Activated CD4-positive, alpha-beta T cell treated with anti-CD3 and anti-CD28 coated beads, Interleukin-2, amount 50 U/mL, for 1 hour (primary cell): ENCODE measurements around the gene BTBD2.
"Not testable (repeated sequence)": the region's sequence is repeated elsewhere in the genome, so short reads cannot be mapped to it uniquely, and the experiment has no call there.

Source experiments
- DNase-seq: peaks from one replicate; pipeline ENCODE4 v3.0.0-alpha.2; 2020

BTBD2 gene

DNA sequence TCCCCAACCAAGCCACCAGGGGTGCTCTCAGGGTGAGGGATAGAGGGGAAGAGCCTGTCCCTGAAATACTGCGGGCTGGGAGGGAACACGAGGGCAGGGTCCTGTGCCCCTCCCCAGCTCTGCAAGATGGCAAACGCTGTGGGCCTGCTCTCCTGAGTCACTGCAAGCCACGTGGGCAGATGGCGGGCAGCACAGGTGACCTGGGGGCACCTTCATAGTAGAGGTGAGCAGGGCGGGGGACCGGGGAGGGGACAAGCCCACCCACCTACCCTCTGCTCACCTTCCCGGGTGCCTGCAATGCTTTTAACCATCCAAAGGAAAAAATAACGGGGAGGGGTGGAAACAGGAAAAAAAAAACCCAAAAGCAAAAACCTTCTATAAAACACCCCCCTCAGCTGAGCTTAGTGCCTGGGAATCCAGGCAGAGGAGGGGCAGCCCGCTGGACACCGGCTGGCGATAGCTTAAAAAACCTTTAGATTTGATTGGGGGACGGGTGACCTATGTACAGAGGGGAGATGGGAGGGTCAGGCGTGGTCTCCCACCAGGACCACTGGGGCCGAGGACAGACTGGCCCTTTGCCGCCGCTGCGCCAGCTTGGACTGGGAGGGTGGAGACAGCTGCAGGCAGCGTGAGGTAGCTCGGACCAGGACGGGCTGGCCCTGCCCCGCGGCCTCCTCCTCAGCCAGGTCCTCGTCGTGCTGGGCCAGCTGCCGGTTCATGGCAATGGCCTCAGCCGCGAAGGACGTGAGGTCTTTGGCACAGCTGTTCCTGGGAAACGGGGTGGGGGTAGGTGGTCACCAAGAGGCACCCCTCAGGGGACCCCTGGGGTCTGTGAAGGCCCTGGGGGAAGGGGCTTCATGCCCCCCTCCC, 23.8 kb upstream of the BTBD2 start:
- DNase-seq = no peak

DNA sequence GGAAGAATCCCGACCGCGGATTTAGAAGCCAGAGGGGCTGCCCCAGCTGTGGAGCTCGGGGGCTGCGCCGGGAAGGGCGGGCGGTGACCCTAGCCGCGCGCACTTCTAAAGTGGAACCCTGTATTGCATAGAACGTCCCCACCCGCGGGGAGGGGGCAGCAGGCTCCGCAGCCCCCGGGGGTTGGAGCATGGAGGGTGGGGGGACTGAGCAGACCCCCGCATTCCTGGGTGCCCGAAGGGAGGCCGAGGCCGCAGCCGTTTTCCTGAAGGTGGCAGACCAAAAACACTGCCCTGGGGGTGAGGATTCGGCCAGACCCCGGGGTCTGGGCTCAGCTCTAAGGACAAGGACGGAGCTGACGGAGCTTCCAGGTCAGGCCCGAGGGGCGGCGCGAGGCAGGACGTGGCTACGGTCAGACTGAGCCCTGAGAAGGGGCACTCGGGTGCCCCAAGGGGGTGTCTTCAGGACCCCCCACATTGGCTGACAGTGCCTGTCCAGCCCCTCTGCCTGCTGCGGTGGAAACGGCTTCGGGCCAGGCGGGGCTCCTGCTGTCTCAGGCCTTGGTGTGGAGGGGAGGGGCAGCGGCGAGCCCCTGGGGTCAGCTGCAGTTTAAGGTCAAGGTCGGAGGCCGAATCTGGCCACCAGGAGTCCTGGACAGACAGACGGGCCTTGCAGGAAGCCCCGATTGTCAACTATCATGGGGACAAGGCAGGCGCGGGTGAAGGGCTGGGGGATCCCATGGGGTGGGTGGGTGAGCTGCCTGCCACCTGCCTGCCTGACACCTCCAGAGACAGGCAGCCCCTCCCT, 23.0 kb upstream of the BTBD2 start:
- no peak for DNase-seq

DNA sequence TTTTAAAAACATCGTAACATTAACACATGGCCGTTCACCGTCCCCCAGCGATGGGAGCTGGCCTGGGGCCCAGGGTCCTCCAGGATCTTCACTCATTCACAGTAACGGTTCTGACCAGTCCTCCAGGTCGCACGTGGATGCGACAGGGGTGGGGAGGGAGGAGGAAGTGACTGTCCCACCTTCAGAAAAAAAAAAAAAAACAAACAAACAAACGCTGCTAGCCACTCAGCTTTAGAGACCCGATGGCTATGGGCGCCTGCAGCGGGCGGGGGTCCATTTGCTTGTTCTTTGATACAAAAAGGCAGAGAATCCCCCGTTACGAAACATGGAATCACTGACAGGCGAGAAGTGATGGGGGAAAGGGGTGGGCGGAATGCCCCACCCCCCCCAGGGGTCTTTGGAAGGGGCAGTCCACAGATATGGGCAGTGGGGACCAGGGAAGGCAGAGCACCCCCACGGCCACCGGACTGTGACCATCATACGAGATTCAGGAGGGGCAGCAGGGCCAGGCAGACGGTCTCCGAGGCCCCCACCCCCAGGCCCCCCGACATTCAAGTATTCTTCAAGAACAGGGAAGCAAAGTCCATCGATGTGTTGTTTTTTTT, 22.2 kb upstream of the BTBD2 start:
- no peak for DNase-seq

DNA sequence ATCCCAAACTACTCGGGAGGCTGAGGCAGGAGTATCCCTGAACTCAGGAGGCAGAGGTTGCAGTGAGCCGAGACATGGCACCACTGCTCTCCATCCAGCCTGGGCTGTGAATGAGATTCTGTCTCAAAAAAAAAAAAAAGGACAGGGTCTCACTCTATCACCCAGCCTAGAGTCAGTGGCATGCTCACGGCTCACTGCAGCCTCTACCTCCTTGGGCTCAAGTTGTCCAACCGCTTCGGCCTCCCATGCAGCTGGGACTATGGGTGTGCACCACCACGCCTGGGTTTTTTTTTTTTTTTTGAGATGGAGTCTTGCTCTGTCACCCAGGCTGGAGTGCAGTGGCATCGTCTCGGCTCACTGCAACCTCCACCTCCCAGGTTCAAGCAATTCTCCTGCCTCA, 20.9 kb upstream of the BTBD2 start:
- no peak for DNase-seq

DNA sequence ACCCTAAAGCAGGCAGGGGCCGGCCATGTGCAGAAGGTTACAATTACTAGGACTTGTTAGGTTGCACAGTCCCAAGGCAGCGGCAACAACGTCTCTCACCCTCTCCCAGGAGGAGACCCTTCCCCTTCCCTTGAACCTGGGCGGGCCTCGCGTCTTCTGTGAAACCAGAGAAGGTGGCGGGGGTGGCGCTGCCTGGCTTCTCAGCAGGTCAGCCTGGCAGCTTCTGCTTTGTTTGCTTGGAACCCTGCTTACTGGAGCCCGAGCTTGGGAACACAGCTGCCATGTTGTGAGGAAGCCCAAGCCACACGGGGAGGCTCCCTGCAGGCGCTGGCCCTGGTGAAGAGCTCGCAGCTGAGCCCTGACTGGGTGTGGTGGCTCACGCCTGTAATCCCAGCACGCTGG, 20.1 kb upstream of the BTBD2 start:
- DNase-seq = no peak

DNA sequence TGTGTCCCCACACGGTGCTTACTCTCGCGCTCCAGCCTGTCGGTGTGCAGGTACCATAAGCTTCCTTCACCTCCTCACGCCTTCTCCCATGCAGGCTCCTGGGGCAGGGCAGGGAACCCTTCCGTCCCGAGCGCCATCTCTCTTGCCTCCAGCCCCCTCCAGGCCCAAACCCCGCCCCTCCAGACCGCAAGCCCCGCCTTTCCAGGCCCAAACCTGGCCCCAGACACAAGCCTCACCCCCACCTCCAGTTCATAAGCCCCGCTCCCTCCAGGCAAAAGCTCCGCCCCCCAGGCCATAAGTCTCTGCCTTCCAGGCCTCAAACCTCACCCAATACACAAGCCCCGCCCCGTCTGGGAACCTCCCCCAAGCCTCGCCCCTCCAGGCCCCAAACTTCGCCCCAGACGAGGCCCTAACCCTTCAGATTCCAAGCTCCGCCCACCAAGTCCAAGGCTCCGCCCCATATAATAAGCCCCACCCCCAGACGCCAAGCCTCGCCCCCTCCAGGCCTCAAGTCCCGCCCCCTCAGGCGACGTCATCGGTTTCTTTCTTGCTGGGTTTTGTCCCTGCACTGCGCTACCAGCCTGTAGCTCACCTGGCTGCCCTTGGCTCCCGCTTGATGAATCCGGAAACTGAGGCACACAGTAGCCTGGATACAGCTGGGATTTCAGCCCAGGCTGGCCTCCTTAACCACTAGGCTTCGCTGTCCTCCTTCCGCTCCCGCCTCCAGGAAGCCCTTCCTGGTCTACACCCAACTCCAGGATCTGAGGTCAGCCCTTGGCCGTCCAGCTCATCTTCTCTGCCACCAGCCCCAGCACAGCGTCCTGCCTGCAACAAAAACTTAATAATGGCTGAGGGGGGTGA, 19.4 kb upstream of the BTBD2 start:
- peak; percentile 70 for DNase-seq

DNA sequence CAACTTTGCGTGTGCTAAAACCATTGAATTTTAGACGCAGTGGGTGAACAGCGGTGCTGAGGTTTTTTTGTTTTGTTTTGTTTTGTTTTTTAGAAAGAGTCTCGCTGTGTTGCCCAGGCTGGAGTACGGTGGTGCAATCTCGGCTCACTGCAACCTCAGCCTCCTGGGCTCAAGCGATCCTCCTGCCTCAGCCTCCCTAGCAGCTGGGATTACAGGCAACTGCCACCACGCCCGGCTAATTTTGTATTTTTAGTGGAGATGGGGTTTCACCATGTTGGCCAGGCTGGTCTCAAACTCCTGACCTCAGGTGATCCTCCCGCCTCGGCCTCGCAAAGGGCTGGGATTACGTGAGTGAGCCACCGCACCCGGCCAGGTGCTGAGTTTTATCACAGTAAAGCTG, 18.7 kb upstream of the BTBD2 start:
- not testable (repeated sequence) for DNase-seq

DNA sequence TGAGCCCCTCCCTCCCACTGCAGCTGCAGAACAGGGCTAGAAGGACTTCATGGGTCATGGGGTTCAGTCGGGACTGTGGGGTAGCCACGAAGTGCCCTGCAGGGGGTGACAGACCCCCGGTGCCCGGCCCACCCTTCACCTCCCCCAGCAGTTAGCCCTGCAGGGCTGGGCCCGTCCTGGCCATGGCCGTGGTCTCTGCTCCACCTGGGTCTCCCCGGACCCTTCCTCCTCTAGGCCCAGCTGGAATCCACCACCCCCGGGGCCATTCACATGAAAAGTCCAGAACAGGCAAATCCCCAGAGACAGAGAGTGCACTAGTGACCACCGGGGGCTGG, 18.3 kb upstream of the BTBD2 start:
- no peak for DNase-seq

DNA sequence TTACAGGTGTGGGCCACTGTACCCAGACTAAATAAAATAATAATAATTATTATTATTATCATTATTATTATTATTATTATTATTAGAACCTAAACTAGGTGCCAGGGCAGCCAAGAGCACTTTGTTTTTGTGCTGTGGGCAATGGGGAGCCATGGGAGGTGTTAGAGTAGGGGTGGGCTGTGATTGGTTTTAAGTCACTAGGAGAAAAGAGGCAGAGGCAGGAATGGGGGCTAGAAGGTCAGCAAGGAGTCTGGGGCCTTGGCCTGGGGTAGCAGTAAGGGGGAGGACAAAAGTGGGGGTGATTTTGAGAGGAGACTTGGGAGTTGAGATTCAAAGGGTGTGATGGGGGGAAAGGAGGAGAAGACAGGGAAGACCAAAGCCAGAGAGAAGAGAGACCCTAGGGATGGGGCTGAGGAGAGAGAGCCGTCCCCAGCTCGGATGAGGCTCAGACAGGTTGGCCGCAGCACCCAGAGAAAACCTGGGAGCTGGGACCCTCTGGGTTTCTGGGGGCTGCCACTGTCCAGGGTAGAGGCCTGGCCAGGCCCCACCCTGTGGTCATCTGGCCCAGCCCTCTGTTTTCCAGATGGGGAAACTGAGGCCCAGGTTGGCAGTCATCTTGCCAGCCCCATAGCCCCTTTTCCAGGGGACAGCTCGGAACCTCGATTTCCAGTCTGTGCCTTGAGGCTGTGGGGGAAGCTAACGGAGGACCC, 17.8 kb upstream of the BTBD2 start:
- DNase-seq = no peak

DNA sequence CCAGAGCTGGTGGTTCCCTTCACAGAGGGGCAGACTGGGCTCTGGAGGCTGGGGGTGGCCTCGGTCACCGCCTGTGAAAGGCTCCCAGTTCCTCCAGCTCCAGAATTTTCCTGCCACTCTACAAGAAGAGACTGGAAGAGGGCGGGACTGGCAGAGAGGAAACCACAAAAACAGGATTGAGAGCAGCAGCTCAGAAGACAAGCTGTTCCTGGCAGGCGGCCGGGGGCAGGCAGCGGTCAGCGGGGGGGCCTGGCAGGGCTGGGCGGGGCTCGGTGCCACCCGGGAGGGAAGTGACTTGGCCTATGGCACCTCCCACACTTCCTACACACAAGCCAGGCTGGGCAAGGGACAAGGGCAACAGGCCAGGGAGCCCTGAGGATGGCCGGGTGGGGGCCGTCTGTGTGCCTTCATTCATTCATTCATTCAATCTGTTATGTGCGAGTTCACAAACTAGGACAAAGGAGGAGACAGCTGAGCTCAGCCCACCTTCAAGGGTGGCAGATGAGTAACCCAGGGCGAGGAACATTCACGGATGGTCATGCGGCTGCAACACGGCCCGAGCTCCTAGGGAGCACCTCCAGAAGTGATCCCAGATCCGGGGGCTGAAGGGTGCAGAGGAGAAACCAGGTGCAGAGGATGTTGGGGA, 16.9 kb upstream of the BTBD2 start:
- no peak for DNase-seq

DNA sequence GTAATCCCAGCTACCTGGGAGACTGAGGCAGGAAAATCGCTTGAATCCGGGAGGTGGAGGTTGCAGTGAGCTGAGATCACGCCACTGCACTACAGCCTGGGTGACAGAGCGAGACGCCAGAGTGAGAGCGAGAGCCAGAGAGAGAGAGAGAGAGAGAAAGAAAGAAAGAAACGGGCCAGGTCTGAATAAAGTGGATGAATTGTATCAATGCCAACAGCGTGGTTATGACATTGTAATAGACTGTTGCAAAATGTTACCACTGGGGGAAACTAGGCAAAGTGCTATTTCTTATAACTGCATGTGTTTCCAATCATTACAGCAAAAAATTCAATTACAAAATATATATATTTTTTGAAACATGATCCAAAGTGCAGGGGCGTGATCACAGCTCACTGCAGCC, 11.8 kb upstream of the BTBD2 start:
- DNase-seq = no peak

DNA sequence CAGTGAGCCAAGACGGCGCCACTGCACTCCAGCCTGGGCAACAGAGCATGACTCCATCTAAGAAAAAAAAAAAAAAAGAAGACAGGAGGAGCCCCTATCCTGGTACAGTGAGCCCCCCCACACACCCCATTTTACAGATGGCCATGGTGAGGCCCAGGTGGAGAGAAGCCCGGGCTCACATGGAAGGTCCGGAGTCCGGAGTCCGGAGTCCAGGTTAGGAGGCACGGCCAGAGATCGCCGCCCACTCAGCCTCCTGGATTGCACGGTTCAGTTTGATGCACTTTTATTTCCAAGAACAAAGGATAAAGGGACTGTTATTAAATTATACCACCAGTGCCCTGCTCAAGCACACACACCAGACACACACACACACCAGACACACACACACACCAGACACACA, 11.3 kb upstream of the BTBD2 start:
- DNase-seq = no peak

DNA sequence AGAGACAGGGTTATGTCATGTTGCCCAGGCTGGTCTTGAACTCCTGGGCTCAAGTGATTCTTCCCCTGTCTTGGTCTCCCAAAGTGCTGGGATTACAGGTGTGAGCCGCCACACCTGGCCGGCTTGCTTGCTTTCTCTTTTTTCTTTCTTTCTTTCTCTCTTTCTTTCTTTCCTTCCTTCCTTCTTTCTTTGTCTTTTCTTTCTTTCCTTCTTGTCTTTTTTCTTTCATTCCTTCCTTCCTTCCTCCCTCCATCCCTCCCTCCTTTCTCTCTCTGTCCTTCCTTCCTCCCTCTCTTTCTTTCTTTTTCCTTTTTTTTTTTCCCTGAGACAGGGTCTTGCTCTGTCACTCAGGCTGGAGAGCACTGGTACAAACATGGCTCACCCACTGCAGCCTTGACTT, 6.8 kb upstream of the BTBD2 start:
- DNase-seq = no peak

DNA sequence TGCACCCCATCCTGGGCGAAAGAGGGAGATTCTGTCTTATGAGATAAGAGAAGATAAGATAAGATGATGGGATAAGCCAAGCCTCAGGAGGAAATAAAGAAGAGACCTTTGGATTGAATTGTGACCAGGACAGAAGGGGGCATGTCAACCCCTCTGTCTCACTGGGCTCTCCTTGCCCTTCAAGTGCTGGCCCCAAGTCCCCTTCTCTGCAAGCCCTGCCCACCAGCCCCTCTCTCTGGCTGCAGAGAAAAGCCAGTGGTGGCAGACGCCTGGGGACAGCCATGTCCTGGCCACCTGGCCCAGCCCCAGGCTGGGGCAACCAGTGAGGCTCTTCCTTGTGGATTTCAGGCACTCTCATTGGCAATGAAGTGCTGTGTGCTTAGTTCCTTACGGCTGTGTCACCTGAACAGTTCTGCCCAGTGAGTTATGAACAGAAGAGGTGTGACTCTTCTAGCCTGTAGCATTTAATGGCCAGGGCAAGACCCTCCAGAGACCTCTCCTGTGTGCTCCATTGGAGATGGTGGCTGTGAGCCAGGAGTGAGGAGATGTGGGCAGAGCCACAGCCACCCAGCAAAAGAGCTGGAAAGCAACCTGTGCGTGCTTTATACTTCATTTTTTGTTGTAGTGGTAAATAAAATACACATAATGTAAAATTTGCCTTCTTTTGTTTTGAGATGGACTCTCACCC, 6.1 kb upstream of the BTBD2 start:
- DNase-seq = no peak

DNA sequence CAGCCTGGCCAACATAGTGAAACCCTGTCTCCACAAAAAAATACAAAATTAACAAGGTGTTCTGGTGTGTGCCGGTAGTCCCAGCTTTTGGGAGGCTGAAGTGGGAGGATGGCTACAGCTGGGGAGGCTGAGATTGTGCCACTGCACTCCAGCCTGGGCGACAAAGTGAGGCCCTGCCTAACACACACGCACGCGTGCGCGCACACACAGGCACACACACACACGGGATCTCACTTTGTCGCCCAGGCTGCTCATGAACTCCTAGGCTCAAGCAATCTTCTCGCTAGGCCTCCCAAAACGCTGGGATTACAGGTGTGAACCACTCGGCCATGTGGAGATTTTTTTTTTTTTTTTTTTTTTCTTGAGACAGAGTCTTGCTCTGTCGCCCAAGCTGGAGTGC, 3.2 kb upstream of the BTBD2 start:
- DNase-seq = no peak

DNA sequence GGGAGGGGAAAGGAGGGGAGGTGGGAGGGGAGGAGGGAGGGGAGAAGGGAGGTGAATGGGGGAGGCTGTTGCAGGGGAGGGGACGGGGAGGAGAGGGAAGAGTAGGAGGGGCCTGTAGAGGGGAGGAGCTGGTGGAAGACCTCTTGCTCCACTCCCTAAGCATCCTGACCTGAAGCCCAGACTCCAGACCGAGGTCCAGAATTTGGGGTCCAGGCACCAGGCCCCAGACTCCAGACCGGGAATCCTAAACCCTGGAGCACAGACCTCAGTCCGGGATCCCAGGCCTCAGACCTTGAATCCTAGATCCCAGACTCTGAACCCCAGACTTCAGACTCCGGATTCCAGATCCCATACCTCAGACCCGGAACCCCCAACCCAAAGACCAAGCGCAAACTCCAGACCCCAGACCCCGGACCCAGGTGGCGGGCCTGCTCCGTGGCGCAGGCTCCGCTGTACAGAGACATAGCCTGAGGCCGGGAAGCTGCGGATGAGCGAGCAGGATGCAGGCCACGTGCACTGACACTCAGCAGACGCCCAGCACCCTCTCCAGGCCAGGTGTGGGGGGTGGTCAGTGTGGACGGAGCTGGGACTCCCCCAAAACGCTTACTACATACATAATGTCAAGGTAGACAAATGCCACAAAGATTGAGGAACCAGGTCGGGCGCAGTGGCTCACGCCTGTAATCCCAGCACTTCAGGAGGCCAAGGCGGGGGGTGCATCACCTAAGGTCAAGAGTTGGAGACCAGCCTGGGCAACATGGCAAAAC, 710 bp upstream of the BTBD2 start:
- DNase-seq = peak; percentile 46

DNA sequence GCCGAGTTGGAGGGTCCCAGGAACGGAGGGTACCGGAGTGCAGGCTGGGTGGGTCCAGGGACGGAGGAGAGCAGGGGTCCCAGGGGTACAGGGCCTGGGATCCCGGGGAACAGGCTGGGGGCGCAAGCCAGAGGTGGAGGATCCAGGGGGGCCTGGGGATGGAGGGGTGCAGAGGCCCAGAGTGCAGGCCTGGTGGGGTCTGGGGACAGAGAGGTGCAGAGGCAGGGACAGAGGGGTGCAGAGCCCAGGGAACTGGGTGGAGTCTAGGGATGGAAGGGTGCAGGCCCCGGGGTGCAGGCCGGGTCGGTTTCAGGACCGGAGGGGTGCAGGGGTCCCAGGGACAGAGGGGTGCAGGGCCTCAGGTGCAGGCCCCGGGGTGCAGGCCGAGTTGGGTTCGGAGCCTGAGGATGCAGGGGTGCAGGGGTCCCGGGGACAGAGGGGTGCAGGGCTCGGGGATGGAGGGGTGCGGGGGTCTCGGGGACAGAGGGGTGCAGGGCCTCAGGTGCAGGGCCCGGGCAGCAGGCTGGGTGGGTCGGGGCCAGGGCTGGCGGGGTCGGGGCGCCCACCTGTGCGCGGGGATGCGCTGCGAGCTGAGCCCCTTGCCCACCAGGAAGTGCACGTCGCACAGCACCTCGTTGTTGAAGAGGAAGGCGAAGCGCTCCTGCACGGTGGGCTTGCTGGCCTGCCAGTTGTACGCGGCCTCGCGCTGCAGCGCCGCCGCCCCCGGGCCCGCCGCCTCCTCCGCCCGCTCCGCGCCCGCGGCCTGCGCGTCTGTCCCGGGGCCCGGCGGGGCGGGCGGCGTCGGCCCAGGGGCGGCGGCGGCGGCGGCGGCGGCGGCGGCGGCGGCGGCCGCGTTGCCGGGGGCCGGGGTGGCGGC, 545 bp downstream of the BTBD2 start:
- no peak for DNase-seq

DNA sequence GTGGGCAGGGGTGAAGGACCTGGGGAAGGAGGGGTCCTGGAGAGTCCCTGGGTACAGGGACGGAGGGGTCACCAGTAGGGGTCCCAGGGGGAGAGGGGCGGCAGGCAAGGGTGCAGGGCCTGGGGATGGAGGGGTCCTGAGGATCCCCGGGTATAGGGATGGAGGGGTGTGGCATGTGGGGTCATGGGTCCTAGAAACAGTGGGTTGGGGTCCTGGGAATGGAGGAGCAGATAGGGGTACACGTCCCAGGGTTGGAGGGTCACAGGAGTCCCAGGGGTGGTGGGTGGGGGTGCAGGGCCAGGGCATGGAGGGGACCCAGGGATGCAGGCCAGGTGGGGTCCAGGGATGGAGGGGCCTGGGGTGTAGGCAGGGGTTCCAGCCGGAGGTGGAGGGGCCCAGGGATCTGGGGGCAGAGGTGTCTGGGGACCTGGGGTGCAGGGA, 1.4 kb downstream of the BTBD2 start:
- no peak for DNase-seq

DNA sequence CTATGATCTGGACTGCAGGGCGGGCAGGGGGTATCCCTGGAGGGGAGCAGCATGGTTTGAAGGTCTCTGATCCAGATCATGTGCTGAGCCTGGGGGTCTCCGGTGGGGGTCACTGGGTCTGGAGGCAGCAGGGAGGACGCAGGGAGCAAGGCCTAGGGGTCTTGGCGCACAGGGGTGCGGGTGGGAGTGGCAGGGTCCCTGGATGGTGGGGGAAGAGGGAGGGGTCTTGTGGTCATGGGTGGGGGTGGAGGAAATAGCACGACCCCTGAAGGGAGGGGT, 1.9 kb downstream of the BTBD2 start:
- DNase-seq = no peak
